Right lung (tissue), 10 donors: Measurements from ENCODE around the gene SLC22A16. TPM values are rescaled to one million over a fixed set of nuclear protein-coding genes. Genes with fewer than 3 reads are reported as not detected.
"Not testable (repeated sequence)": the region's sequence is repeated elsewhere in the genome, so short reads cannot be mapped to it uniquely, and the experiment has no call there.

Experiments used
- DNase-seq, 2 donors: peaks; one replicate each; pipeline ENCODE4 v3.0.0-alpha.2; 2013
- long read RNA-seq, 8 donors: transcript quantifications; one replicate each; lab custom pipeline, GENCODE V29; 2026
- polyA plus RNA-seq, 5 donors: library from polyadenylated mRNA; unstranded; fragments of 120-200 nt; gene quantifications; one replicate each; pipeline versions ENCODE4 v1.2.1 to v1.2.3, GENCODE V29; 2013; ENCODE audit warnings: inconsistent platforms in 1 of 5, low replicate concordance in 1 of 5; ENCODE audit not compliant: insufficient read length in 5 of 5, insufficient read depth in 1 of 5

Gene SLC22A16, protein sequence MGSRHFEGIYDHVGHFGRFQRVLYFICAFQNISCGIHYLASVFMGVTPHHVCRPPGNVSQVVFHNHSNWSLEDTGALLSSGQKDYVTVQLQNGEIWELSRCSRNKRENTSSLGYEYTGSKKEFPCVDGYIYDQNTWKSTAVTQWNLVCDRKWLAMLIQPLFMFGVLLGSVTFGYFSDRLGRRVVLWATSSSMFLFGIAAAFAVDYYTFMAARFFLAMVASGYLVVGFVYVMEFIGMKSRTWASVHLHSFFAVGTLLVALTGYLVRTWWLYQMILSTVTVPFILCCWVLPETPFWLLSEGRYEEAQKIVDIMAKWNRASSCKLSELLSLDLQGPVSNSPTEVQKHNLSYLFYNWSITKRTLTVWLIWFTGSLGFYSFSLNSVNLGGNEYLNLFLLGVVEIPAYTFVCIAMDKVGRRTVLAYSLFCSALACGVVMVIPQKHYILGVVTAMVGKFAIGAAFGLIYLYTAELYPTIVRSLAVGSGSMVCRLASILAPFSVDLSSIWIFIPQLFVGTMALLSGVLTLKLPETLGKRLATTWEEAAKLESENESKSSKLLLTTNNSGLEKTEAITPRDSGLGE
- polyA plus RNA-seq, result under 1 TPM in 3 of 5 donors, not detected in 2; 0.23 to 0.34 (median 0.23) TPM
- long read RNA-seq, donor 1, result 0 reads
- long read RNA-seq, donor 2, result 0 reads
- long read RNA-seq, donor 3, result 0 reads
- long read RNA-seq, donor 4, result 0 reads
- long read RNA-seq, donor 5, result 0 reads
- long read RNA-seq, donor 6, result 0 reads
- long read RNA-seq, donor 7, result 0 reads
- long read RNA-seq, donor 8, result 0 reads

GRCh38 chr6:110476046-110476849 is at the start of gene SLC22A16:
SLC22A16 (minus strand) TSS chr6:110476613; CDS start chr6:110476574, 39 bp downstream.
- peak in 1 of 2 donors; percentile 10 for DNase-seq

GRCh38 chr6:110525001-110525400 is 48.6 kb upstream of the SLC22A16 start:
- DNase-seq, result no peak

DNA sequence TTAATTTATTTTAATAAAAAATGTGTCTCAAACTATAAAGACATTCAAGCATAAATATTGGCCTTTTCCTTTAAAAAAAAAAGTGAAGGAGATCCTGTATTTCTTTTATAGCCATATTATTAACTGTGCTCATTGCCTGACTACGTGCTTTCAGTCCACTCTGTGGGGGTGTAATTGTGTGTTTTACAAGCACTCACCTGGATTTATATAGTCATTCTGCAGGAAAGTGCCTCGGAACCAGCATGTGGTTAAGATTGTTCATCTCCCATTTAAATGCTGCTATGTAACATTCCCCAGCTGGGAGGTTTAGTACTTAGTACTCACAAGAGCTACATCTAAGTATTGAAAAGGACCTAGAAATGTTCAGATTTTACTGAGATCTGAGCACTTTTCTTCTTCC is 47.9 kb upstream of the SLC22A16 start:
- DNase-seq, result no peak

DNA sequence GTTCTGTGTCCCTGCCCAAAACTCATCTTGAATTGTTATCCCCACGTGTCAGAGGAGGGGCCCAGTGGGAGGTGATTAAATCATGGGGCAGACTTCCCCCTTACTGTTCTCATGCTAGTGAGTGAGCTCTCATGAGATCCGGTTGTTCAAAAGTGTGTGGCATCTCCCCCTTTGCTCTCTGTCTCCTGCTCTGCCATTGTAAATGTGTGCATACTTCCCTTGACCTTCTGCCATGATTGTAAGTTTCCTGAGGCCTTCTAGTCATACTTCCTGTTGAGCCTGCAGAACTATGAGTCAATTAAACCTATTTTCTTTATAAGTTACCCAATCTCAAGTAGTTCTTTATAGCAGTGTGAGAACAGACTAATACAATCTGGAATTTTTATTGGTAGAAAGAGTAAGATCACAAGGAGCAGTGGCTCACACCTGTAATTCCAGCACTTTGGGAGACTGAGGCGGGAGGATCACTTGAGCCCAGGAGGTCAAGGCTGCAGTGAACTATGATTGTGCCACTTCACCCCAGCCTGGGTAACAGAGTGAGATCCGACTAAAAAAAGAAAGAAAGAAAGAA is 47.1 kb upstream of the SLC22A16 start:
- no peak for DNase-seq

GRCh38 chr6:110522427-110522826 is 46.0 kb upstream of the SLC22A16 start:
- DNase-seq, result no peak

DNA sequence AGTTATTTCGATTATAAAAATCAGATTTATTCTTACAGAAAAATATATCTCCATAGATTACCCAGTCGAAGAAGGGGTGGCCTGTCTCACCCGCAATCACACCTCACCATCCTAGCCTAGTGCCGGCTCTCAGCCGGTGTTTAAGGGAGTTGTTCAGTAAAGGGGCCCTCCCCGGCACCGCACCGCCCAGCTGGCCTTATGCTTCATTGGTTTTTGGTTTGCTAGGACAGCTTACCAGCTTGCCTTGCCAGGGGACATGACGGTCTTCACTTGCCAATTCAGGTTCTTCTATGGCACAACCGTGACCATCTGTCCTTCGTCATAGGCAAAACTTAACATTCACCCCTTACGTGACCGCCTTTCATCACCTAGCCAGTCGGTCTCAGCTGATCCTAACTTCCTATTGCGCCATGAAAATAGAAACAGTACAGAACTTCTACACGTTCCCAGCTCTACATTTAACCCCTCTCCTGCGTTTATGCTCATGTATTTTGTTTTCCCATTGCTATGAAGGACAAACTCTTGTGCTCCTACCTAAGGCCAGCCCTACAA is 44.7 kb upstream of the SLC22A16 start:
- no peak for DNase-seq

DNA sequence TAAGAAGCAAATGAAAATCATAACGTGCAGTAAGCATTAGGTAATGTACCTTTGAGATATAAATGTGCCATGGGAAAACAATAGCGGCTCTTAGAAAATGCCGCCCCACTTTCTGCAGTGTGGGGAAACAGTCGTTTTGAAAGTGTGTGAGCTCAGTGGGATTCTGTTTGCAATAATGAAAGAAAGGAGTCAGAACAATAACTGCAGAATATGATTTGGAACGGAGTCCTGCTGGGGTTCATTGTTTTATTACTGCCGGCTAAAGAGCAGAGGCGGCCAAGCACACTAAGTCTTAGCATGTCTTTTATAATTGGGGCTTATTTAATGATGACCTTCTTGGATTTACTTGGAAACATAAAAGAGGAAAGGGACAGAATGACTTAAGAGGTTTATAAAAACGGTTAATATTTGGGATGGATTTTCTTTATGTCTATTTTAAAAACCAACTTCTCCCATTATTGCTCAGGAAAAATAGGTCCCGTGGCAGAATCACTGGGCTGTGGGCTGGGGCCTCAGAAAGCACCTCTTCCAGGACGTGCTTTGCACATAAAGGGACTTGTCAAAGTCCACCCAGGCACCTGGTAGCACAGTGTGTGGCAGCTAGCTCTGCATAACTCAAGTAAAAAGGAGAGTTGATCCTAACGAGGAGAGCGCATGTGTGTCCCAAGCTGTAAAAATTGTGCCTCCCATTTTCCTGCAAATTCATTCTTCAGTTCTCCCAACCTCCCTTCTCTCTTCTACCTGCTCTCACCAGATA is 44.0 kb upstream of the SLC22A16 start:
- DNase-seq, result no peak

GRCh38 chr6:110517601-110518281 is 41.3 kb upstream of the SLC22A16 start:
- no peak for DNase-seq

DNA sequence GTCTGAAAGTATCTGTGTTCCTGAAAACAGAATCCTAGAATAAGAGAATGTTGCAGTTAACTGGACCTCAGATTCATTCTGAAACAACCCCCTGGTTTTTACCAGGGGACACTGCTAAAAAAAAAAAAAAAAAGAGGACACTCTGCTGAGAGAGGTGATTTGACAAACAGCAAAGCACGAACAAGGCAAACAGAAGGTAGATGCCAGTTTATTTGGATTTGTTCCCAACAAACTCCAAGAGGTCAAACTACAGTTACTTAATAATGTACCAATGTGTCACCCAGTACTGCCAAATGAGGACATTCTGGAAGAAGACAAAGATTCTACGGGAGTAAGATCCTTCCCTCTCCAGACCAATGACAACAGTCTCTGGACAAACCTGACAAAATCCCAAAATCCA is 40.6 kb upstream of the SLC22A16 start:
- no peak for DNase-seq

- no peak for DNase-seq
Measured at GRCh38 chr6:110514818-110515217, 38.4 kb upstream of the SLC22A16 start.

GRCh38 chr6:110512991-110513390 is 36.6 kb upstream of the SLC22A16 start:
- DNase-seq, result peak; percentile 71 to 75

- not testable (repeated sequence) for DNase-seq
Measured at GRCh38 chr6:110512549-110512948, 36.1 kb upstream of the SLC22A16 start.

DNA sequence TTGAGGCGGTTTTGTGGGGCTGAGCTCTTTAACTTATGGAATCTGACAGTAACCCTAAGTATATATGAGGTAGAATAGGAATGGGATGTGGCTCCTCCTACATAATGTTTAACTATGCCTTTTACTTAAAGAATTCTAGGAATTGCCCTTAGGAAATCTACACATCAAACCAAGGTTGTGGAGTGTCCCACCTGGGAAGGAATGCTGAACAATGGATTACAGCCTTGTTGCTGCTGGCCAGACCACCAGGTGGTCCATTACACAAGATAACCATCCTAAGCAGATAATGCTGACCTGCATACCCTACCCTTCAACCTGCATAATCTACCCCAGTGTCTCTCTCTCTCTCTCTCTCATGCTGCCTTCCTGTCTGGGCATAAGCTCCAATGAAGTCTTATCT is 35.0 kb upstream of the SLC22A16 start:
- DNase-seq, result no peak

GRCh38 chr6:110509617-110510241 is 33.3 kb upstream of the SLC22A16 start:
- DNase-seq, result no peak

DNA sequence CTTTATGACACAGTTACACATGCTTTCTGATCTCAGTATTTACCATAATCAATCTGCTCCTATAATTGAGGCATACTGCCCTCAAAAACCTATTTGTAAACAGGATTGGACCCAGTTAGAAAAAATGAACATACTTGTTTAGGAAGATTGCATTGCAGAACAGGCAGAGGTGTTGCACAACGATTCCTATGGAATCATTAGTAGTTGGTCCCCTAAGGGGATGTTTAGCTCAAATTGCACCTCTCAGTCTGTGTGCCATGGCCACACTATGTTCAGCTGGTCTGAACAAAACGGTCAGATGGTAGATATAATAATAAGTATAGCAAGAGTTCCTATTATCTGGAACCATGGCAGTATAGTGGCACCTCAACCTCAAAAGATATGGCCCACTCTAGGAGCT is 28.5 kb upstream of the SLC22A16 start:
- not testable (repeated sequence) for DNase-seq

- no peak for DNase-seq
Measured at GRCh38 chr6:110495949-110496348, 19.5 kb upstream of the SLC22A16 start.

GRCh38 chr6:110493253-110493800 is 16.9 kb upstream of the SLC22A16 start:
- DNase-seq, result no peak

DNA sequence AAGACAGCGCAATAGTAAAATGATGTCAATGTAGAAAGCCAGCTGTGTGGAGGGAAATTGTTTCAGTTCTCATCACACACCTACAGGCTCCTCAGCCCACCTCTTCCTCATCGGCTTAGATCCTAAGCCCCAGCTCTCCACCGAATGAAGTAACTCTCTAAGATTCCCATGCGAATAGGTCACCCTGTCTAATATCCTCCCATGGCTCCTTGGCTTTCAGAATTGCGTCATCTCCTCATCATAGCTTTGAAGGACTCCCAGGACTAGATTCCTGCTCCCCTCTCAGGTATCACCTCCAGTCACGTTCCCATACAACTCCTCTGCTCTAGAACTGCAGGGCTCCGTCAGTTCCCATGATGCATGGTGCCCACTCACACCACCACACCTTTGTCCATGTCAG is 16.2 kb upstream of the SLC22A16 start:
- no peak for DNase-seq
